CD4-positive, alpha-beta T cell treated with Interleukin-2 at 100 ng/mL for 4 hours (primary cell): Measurements from ENCODE around the gene APRT.

Experiments
- DNase-seq: peaks from one replicate; pipeline ENCODE4 v3.0.0-alpha.2; 2020; ENCODE audit warnings: low spot score

The APRT gene, protein sequence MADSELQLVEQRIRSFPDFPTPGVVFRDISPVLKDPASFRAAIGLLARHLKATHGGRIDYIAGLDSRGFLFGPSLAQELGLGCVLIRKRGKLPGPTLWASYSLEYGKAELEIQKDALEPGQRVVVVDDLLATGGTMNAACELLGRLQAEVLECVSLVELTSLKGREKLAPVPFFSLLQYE

DNA sequence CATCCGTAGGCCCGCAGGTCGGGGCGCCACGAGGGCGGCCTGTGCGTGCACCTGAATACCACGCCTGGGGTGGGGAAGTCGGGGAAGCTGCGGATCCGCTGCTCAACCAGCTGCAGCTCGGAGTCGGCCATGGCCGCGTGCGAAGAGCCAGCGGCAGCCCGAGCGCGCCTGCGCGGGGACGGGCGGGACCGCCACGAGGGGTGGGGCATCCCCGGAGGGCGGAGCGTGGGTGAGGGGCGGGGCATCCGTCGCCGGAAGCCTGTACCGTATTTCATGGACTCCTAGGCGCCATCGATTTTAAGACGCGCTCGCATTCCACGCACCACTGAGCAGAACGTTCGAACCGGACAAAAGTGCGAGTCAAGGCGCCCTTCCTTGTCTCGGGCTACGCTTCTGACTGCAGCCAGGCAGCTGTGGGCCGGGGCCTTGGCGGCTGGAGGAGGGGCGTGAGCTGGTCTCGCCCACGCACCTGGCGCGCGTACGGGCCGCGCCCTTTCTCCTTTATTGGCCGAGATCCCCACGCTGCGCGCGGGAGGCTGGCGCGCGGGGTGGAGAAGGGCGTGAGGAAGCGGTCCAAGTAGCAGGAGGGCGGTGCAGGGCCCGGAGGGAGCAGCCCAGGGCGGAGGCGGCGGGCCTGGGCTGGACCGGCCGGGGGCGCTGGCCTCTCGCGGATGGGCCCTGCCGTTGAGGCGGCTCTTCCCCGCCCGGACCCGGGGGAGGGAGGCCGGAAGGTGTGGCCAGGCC, at the start of gene APRT:
Gene APRT (minus strand): TSS at position 160 of the 744 bp plus-strand sequence. CDS start 29 bp downstream, at position 131.
- peak; percentile 97 for DNase-seq

DNA sequence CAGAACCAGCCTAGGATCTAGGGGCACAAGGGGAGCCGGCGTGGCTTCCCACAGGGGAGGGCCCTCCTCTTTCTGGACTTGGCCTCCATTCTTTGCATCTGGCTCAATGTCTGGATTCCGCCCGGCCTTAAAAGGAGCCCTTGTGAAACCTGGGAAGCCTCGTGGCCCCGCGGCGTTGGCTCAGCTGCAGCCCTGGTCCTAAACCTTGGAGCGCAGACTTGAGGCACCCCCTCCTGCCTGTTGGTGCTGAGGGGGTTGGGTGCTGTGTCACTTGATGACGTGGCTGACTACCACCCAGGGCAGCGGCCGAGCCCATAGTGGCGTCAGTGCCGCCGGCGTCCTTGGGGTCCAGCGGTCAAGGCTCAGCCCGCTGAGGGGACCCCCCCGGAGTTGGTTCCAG, 49.6 kb upstream of the APRT start:
- no peak for DNase-seq

DNA sequence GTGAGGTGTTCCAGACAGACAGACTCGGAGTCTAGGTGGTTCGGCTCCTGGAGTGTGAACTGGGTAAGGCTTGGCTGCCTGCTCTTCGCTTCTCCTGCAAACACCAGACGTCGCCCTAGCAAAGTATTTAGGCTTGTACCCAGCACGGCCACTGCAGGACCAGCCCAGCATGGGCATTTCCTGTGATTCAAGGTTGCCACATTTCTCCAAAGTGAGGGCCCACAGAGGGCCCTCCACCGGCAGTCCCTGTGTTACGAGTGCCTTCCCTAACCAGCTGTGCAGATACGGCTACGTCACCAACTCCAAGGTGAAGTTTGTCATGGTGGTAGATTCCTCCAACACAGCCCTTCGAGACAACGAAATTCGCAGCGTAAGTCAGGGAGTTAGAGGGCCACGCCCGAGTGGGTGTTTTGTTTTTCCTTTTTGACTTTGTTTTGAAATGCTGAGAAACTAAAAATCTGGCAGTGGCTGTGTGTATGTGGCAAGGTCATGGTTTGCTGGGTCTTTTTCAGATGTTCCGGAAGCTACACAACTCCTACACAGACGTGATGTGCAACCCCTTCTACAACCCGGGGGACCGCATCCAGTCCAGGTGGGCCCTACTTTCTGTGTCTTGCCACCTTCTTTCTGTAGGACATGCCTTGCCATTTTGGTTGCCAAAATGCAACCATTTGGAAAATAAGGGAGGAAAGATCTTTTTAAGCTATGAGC, 47.8 kb upstream of the APRT start:
- no peak for DNase-seq

DNA sequence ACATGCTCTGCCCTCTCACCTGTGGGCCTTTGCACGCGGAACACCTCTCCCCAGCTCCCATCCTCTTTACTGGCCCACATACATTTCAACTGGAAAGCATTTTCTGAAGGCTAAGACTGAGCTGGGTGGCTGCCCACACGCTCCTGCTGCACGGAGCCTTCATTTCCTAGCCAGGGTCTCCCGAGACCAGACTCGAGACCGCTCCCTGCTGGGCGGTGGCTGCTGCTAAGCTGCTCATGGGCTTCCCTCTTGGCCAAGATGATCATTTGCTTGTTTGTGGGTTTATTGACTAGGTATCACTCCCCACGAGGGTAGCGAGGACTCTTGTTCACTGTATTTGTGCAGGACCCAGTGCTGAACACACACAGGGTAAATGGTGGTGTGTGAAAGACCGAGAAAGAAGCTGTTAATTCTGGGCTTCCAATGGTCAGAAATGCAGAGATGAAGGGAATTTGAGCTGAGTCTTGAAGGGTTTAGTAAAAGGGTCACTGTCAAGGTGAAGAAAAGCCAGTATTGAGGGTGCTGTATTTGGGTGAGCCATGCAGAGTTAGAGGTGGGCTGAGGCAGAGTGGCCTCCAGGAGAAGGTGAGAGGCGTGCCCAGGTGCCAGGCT, 46.1 kb upstream of the APRT start:
- DNase-seq, result peak; percentile 78

DNA sequence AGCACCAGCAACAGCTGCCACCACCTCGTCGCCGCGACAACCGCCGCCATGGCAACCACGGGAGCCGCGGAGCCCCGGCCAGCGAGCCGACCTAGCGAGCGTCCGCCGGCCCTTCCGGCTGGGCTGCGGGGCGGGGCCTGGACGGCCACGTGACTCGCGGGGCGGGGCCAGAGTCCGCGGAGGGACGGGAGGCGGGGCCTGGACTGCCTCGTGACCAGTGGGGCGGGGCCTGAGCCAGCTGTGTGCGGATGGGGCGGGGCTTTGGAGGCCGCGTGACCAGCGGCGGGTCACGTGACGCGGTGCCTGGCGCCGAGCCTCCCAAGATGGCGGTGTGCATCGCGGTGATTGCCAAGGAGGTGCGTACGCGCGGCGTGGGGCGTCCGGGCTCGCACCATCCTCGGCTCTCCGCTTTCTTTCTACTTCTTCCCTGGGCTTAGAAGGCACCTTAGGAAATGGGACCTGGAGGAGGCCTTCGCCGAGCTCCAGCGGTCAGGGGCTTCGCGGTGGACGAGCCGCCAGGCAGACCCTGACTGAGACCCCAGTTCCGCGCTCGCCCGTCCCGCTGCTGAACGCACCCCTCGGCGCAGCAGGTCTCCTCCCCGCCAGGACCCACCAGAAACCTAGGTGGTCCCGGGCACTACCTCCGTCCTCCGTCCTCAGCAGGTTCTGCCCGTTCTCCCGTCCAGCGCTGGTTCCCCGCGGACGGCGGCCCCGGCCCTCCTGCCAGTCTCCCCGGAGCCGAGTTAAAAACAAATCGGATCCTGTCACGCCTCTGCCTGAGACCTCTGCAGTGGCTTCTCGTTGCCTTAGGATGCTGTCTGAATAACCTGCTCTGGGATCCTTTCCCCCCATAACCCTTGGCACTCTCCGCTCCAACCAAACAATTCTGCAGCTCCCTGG, 45.4 kb upstream of the APRT start, which contains the start of the genes GALNS and TRAPPC2L:
Gene GALNS (minus strand): TSS at position 120 of the 900 bp plus-strand sequence. CDS start 70 bp downstream, at position 50.
Gene TRAPPC2L (plus strand): TSS at position 300 of the 900 bp plus-strand sequence. CDS start 24 bp downstream, at position 324.
- peak; percentile 97 for DNase-seq

DNA sequence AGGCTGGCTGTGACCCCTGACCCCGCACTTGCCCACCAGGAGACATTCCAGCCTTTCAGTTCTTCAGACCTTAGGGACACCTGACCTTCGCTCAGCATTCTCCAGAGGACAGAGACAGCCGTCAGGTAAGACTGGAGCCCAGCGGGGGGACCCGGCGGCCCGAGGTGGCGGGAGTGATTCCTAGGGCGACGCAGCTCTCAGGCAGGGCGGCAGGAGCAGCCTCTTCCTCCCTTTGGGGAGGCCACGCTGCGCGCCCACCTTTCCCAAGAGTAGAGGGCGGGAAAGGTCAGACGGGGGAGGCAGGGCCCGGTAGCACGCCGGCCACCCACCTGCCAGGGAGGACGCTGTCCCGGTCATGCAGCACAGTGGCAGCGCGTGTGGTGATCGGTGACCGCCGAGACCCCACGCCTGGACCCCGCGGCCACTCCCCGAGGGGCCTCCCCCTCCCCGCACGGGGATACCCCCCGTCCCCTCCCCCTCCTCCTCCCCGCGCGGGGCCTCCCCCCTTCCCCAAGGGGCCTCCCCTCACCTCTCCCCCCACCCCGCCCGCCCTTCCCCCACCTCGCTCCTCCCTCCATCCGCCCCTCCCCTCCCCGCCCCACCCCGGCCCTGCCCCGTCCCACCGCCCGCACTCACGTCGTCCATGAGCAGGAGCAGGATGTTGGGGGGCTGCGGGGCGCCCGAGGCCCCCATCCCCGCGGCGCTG, 44.5 kb upstream of the APRT start:
- no peak for DNase-seq

DNA sequence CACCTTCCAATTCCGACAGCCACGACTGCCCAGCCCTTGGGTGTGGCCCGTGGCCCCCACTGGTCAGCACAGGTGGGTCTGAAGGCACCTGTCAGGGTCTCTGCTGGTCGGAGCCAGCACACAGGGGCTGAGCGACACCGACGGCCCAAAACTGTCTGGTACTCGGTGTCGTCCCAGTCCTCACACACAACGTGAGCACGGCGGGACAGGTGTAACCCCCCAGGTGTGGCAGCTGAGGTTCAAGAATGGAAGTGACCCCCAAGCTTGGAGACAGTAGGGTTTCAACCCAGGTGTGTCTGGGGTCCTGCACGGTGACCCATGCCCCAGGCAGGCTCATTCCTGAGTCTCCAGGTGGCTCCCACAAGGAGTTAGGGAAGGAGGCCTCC, 44.0 kb upstream of the APRT start:
- no peak for DNase-seq

DNA sequence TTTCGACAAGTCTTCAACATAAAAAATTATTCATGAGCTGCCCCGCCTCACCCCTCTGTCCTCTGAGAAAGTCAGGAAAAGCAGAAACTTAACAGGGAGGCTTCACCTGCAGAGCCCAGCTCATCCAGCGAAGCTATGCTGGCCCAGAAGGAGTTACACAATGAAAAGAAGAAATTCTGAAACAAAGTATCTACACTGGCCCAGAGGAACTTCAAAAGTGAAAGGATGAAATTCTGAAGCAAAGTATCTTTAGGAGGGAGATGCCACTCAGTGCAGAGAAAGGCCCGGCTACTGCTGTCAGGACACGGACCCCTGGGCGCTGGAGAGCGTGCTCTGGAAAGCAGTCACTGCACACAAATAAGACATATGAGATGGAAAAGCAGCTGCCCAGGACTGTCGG, 43.4 kb upstream of the APRT start:
- DNase-seq, result no peak

DNA sequence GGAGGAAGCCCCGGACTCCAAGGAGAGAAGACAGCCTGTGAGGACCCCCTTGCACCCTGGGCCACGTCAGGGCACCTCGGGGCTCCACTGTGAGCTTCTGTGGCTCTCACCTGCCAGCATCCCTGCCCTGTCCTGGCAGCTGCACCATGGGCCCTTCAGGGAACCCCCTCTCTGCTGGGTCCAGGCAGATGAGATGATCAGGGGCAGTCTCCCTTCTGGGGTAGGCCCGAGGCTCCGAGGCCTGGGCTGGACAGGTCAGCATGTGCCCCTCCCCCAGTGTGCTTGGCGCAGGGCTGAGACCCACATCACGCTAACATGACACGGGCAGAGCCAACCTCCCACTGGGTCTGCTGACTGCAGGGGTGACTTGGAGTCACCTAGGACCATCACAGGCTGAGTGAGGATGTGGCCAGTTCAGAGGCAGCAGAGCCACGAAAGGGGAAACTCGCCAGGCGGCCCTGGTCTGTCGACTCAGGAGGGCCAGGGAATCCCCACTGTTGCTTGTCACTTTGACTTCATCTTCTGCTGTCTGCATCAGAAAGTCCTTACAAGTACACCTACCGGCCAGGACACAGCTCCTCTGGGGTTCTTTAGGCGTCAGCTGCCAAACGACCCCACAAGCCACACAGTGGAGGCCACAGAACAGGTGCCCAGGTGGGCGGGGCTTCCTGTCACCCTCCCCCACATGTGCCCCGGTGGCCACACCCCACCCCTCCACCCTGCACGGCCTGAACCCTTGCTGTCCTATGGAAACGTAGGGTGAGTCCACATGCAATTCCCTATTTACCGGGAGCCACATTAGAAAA, 42.8 kb upstream of the APRT start:
- DNase-seq, result peak; percentile 7

DNA sequence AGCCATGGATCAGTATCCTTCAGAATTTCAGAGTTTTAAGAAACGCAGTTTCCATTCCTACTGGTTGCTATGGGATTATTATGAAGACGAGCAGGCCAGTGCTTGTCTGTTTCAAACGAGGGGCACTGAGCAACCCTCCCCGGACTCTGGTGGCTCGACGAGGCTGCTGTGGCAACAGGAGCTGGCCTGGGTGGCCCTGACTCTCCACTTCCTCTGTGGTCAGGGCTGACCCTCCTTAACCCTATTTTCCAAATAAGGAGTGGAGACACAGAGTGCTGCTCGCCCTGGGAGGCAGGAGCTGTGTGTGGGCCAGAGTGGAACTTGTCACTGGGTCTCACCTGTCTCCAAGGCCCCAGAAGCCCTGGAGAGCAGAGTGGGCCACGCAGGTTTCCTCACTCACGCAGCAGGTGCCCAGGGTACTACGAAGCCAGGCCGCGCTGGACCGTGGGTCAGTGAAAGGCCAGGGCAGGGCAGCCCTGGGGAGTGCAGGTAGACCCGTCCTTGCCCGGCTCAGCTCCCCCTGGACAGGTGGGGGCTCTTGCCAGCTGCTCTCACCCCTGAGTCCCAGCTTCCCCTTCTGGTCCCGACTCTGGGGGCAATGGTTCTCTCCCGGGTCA, 41.7 kb upstream of the APRT start:
- no peak for DNase-seq

DNA sequence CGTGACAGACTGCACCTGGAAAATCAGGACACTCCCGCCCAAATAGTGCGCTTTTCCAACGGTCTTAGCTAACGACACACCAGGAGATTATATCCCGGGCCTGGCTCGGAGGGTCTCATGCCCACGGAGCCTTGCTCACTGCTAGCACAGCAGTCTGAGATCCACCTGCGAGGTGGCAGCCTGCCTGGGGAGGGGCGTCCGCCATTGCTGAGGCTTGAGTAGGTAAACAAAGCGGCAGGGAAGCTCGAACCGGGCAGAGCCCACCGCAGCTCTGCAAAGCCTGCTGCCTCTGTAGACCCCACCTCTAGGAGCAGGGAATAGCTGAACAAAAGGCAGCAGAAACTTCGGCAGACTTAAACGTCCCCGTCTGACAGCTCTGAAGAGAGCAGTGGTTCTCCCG, 39.9 kb upstream of the APRT start:
- DNase-seq, result no peak

DNA sequence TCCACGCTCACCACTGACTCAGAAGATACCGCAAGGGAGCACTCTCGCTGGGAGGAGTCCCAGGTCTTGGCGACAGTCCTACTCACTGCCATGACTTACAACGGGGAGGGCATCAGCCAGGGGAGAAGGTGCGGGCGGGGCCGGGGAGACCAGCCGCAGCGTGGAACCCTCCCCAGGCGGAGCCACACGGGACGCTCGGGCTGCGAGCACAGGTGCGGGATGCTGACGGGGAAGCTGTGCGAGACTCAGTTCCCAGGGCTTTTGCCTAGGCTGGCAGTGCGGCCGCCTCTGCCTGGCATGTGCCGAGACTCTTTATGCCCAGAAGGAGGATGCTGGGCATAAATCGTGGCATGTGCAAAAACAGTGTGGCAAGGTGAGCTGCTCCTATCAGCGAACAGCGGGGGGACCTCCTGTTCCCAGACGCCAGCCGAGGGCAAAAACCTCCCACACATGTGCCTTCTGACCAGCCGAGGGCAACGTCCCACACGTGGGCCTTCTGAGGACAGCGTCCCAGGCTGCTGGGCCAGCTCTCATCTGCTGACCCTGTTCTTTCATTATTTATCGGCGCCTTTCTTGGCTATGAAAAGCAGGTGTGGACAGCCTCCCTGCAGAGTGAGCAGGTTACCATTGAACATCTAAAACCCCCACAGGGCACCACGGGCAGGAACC, 38.9 kb upstream of the APRT start:
- DNase-seq, result no peak

DNA sequence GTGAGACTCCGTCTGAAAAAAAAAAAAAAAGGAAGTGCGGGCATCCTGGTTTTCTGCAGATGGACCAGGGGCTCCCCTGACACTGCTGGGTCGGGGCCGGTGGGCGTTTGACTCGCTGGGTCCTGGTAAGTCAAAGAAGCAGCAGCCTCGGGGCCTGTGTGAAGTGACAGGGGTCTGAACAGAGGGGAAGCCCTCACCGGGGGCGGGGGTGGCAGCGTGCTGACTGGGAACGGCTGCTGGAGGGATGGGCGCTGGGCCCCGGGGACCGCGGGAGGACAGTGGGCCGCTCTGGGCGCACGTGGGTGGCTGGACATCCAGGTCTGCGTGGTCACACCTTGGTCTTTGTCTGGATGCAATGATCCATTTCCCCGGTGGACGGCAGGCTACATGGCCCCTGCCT, 36.8 kb upstream of the APRT start:
- DNase-seq, result no peak

DNA sequence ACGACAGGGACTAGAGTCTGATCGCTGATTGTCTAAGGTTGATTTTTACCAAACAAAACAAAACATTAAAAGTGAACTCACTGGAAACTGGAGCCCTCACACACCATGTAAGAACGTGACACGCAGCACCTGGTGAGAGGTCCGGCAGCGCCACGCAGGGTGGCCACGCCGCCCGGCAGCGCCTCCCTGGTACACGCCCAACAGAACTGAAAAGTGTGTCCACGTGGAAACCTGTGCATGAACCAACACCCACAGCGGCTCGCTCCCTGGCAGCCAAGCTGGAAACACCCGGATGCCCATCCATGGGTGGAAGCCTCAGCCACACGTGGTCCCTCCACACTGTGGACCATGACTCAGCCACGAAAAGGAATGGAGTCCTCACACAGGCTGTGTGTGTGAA, 35.9 kb upstream of the APRT start:
- no peak for DNase-seq

DNA sequence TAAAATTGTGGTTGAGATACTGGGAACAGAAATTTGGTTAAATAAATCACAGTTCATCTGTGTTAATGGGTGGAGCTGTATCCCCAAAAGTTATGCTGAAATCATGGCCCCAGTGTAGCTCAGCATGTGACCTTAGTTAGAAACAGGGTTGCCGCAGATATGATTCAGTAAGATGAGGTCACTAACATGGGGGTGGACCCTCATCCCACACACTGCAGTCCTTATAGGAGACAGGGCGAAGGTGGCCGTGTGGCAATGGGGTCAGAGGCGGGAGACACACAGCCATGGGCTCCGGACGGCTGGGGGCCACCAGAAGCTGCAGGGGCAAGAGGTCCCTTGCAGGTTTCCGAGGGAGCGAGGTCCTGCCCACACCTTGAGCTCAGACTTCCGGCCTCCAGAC, 34.4 kb upstream of the APRT start:
- no peak for DNase-seq

DNA sequence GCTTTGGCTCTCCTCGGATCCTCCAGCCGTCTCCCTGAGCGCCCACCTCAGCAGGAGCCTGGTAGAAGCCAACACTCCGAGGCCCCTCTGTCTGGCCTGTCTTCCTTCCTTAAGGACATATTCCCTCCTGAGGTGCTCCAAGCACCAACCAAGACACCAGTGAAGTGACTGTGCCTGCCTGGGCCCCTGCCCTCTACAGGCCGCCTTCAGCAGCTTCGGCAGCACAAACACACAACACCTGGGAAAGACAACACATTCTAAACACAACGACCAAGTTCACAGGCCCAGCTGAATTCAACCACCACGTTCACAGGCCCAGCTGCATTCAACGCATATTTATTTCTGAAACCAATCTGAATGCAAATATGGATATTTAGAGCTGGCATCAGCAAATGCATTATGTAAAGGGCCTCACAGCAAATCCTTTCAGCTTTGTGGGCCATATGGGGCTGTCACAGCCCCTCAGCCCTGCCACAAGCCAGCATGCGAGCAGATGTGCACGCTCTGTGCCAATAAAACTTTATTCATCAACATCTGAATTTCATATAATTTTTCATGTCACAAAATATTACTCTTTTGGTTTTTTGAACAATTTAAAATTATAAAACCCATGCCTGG, 32.8 kb upstream of the APRT start:
- DNase-seq, result no peak

DNA sequence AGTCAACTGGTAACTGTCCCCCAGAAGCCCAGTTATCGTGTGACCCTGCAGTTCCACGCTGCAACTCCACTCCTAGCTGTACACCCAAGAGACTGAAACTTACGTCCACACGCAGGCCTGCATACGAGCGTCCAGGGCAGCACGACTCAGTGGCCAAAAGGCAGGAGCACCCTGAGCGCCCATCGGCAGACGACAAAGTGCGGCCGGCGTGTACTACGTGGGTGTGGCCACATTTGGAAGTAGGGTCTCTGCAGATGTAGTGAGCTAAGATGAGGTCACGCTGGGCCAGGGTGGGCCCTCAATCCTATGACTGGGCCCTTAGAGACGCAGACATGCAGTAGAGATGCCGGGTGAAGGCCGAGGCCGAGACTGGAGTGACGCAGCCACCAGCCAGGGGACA, 31.5 kb upstream of the APRT start:
- DNase-seq, result no peak

DNA sequence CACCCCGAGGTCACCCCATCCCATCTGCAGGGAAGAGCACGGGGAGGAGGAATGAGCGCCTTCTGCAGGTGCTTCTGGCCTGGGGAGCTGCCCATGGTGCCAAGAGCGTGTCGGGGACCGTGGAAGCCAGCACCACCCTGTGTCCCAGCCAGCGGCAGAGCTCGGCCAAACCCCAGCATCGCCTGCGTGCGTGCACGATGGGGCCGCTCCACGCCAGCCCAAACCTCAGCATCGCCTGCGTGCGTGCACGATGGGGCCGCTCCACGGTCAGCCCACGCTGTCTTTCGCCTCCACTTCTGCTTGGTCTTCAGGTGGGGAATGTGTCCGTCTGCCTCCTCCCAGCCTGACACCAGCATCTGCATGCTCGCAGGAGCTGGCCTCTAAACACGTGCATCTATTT, 31.1 kb upstream of the APRT start:
- DNase-seq, result no peak

DNA sequence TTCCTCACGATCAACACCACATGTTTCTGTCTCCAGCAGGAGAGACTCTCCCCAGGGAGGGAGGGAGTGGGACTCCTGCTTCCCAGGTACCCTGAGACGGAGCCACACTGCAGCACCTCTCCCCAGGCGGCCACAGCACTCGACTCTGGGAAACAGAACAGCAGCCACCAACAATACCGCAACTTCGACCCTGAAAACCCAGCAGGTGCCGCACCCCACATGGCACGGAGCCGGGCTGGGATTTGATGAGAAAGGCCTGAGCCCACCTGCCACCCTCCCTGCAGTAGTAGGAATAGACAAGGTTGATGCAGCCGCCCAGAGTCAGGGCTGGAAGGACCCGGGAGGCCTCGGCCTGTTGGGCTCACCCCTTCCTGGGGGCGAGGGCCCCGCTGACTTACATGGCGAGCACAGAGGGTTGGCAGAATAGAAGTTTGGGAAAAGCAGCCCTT, 30.6 kb upstream of the APRT start:
- DNase-seq, result no peak
